DND-41 (cell line): ENCODE measurements around the gene TIMM23.

ENCODE experiments used
- ATAC-seq: fragments of 200-7000 bp; cut with Tn5 transposase; 3 replicates; pipeline ENCODE4 v1.9.1; 2021; ENCODE audit warnings: low read depth; ENCODE audit not compliant: insufficient read depth
- DNase-seq: peaks from one replicate; pipeline ENCODE4 v3.0.0-alpha.2; 2020
- H2AFZ ChIP-seq: 2 replicates; pipeline ENCODE4 v1.6.0; 2012; ENCODE audit warnings: low read depth, low read length
- H3K27ac ChIP-seq: 2 replicates; pipeline ENCODE4 v1.5.1; 2012; ENCODE audit warnings: low read length, inconsistent platforms
- H3K27me3 ChIP-seq: fragments of 200-600 bp; sonication (generic); 2 replicates; pipeline ENCODE4 v1.6.0; 2012; ENCODE audit warnings: low read length, mild to moderate bottlenecking, inconsistent platforms; ENCODE audit not compliant: insufficient read depth, poor library complexity
- H3K36me3 ChIP-seq: 2 replicates; pipeline ENCODE4 v1.5.1; 2012; ENCODE audit warnings: low read length, inconsistent platforms; ENCODE audit not compliant: insufficient read depth
- H3K4me1 ChIP-seq: 2 replicates; pipeline ENCODE4 v1.5.1; 2012; ENCODE audit warnings: mild to moderate bottlenecking, low read length; ENCODE audit not compliant: insufficient read depth
- H3K4me2 ChIP-seq: 2 replicates; pipeline ENCODE4 v1.6.0; 2012; ENCODE audit warnings: mild to moderate bottlenecking, moderate library complexity, low read length, inconsistent platforms; ENCODE audit not compliant: insufficient read depth
- H3K4me3 ChIP-seq, 2 experiments: fragments of 200-600 bp in 1 of 2; shearing (Covaris generic) in 1 of 2; 2 replicates each; pipeline ENCODE4 v1.5.1; 2012 to 2016; ENCODE audit warnings: inconsistent platforms in 2 of 2, low read length in 2 of 2, mild to moderate bottlenecking in 2 of 2, low read depth in 1 of 2, moderate library complexity in 1 of 2
- H3K79me2 ChIP-seq: 2 replicates; pipeline ENCODE4 v1.6.0; 2012; ENCODE audit warnings: low read length, inconsistent platforms; ENCODE audit not compliant: insufficient read depth
- H3K9ac ChIP-seq: 2 replicates; pipeline ENCODE4 v1.6.0; 2012; ENCODE audit warnings: low read depth, mild to moderate bottlenecking, inconsistent platforms, low read length, moderate library complexity
- H3K9me3 ChIP-seq: 2 replicates; pipeline ENCODE4 v1.5.1; 2012; ENCODE audit warnings: low read length, moderate library complexity, mild to moderate bottlenecking, inconsistent platforms; ENCODE audit not compliant: insufficient read depth, severe bottlenecking
- H4K20me1 ChIP-seq: 2 replicates; pipeline ENCODE4 v1.6.0; 2012; ENCODE audit warnings: low read length; ENCODE audit not compliant: insufficient read depth
- CTCF ChIP-seq: IDR thresholded peaks from 2 replicates; pipeline ENCODE4 v1.5.1; 2012; ENCODE audit warnings: borderline replicate concordance, low read length, moderate library complexity, mild to moderate bottlenecking; ENCODE audit not compliant: poor library complexity, severe bottlenecking; ENCODE audit errors: extremely low read depth
- EZH2 ChIP-seq: IDR thresholded peaks from 3 replicates; pipeline ENCODE4 v1.6.1; 2012; ENCODE audit warnings: borderline replicate concordance, low read depth, mild to moderate bottlenecking, moderate library complexity, low read length, inconsistent platforms; ENCODE audit not compliant: severe bottlenecking

TIMM23 gene

GRCh38 chr10:46014206-46014605 is 41.9 kb downstream of the TIMM23 start:
- H3K79me2 ChIP-seq = peaks cover 46% of the 10 kb centered on the region
- H3K36me3 ChIP-seq = peaks cover 81% of the 10 kb centered on the region
- H3K4me1 ChIP-seq = 0 out of 2 replicates have a peak, but pooled peaks cover 2% of the 10 kb centered on the region
- H3K4me2 ChIP-seq = no peak overlapping the region
- H4K20me1 ChIP-seq = peaks cover 47% of the 10 kb centered on the region
- ATAC-seq (no peak), DNase-seq (no peak)
- H2AFZ ChIP-seq = no peak overlapping the region
- no peak overlapping the region for H3K27ac ChIP-seq
- no peak overlapping the region for H3K4me3 ChIP-seq
- no peaks in the 10 kb centered on the region for H3K27me3 ChIP-seq
- H3K9ac ChIP-seq = no peak overlapping the region
- TF ChIP-seq EZH2 = no peak
- no peak for TF ChIP-seq CTCF
- no peaks in the 10 kb centered on the region for H3K9me3 ChIP-seq

GRCh38 chr10:46014683-46015405 is 42.6 kb downstream of the TIMM23 start:
- Histone ChIP-seq H3K27ac (no peak overlapping the region), H3K4me3 (no peak overlapping the region), H3K4me2 (no peak overlapping the region), H3K27me3 (no peaks in the 10 kb centered on the region), H3K36me3 (peaks cover 75% of the 10 kb centered on the region), H2AFZ (no peak overlapping the region), H3K9ac (no peak overlapping the region), H3K9me3 (no peaks in the 10 kb centered on the region), H3K4me1 (0 out of 2 replicates have a peak, but pooled peaks cover 3% of the 10 kb centered on the region), H3K79me2 (peaks cover 52% of the 10 kb centered on the region), H4K20me1 (peaks cover 53% of the 10 kb centered on the region)
- no peak for DNase-seq
- TF ChIP-seq CTCF = no peak
- TF ChIP-seq EZH2 = no peak
- no peak for ATAC-seq

- H3K79me2 ChIP-seq = peaks cover 66% of the 10 kb centered on the region
- TF ChIP-seq EZH2 = no peak
- no peak for TF ChIP-seq CTCF
- no peaks in the 10 kb centered on the region for H3K9me3 ChIP-seq
- peaks cover 62% of the 10 kb centered on the region for H3K36me3 ChIP-seq
- no peak overlapping the region for H2AFZ ChIP-seq
- H3K27ac ChIP-seq = no peak overlapping the region
- 0 out of 2 replicates have a peak, but pooled peaks cover 3% of the 10 kb centered on the region for H3K4me1 ChIP-seq
- no peak overlapping the region for H3K9ac ChIP-seq
- no peak overlapping the region for H3K4me3 ChIP-seq
- H3K4me2 ChIP-seq = no peak overlapping the region
- ATAC-seq = no peak
- DNase-seq = no peak
- H4K20me1 ChIP-seq = peaks cover 65% of the 10 kb centered on the region
- H3K27me3 ChIP-seq = no peaks in the 10 kb centered on the region
Observed at GRCh38 chr10:46016190-46016589, 43.9 kb downstream of the TIMM23 start.
